GM10266 (cell line): ENCODE measurements around the gene CAPN14.

Experiments used
- DNase-seq: peaks from one replicate; pipeline ENCODE4 v3.0.0; 2012; ENCODE audit errors: extremely low spot score
- CTCF ChIP-seq: IDR thresholded peaks from 2 replicates; pipeline ENCODE4 v1.5.1; 2012; ENCODE audit warnings: mild to moderate bottlenecking, low read depth; ENCODE audit not compliant: control insufficient read depth, insufficient read depth; ENCODE audit errors: missing control alignments

Gene CAPN14

GRCh38 chr2:31230751-31231150, 13.4 kb upstream of the CAPN14 start:
- no peak for DNase-seq
- no peak for TF ChIP-seq CTCF

GRCh38 chr2:31228717-31229116, 11.4 kb upstream of the CAPN14 start:
- no peak for TF ChIP-seq CTCF
- DNase-seq = no peak

GRCh38 chr2:31227711-31228125, 10.4 kb upstream of the CAPN14 start:
- no peak for TF ChIP-seq CTCF
- DNase-seq = no peak

- TF ChIP-seq CTCF = no peak
- DNase-seq = no peak
Observed at GRCh38 chr2:31227110-31227509, 9.8 kb upstream of the CAPN14 start.

- DNase-seq = no peak
- no peak for TF ChIP-seq CTCF
Observed at GRCh38 chr2:31226266-31226665, 9.0 kb upstream of the CAPN14 start.

GRCh38 chr2:31223749-31224148, 6.4 kb upstream of the CAPN14 start:
- no peak for DNase-seq
- TF ChIP-seq CTCF = no peak

- TF ChIP-seq CTCF = no peak
- DNase-seq = no peak
Observed at GRCh38 chr2:31223026-31223425, 5.7 kb upstream of the CAPN14 start.
